ENCODE measurements around the gene QARS1.

QARS1 gene

GRCh38 chr3:49104427-49105291, at the start of gene QARS1:
Gene QARS1 (minus strand): TSS chr3:49104757. CDS start chr3:49104733, 24 bp downstream.
- FAIRE-seq, result peak; percentile 87

- FAIRE-seq, result no peak
Observed at GRCh38 chr3:49153349-49153912, 48.9 kb upstream of the QARS1 start.

GRCh38 chr3:49151610-49152009, 47.1 kb upstream of the QARS1 start:
- FAIRE-seq, result no peak

DNA sequence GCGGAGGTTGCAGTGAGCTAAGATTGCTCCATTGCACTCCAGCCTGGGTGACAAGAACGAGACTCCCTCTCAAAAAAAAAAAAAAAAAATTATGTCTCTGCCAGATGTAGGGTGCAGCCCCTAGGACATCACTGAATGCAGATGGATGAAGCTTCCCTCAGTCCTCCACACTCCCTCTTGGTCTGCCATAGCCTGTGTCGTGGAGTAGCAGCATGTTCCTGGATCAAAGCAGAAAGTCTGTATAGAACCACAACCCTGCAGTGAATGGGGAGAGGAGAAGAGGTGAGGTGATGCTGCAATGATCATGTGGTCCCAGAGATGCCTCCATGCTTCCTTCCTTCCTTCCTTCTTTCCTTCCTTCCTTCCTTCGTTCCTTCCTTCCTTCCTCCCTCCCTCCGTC, 43.6 kb upstream of the QARS1 start:
- FAIRE-seq, result no peak

- FAIRE-seq, result no peak
Observed at GRCh38 chr3:49140080-49140479, 35.5 kb upstream of the QARS1 start.

DNA sequence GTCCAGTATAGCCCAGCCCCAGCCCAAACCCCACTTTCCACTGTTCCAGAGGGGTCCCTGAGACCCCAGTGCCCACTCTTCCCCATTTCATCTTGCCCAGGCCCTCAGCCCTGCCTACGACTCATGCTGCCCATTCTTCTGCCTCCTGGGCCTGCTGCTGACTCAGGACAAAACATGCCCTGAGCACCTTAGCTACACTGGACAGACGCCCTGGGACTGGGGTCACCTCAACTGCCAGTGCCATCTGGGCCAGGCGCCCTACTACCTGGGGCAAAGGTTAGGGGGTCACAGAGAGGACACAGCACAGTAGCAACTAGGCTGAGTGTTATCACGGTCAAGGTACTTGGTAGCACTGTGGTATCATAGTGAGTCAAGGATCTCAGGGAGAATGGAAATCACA, 30.9 kb upstream of the QARS1 start:
- no peak for FAIRE-seq

DNA sequence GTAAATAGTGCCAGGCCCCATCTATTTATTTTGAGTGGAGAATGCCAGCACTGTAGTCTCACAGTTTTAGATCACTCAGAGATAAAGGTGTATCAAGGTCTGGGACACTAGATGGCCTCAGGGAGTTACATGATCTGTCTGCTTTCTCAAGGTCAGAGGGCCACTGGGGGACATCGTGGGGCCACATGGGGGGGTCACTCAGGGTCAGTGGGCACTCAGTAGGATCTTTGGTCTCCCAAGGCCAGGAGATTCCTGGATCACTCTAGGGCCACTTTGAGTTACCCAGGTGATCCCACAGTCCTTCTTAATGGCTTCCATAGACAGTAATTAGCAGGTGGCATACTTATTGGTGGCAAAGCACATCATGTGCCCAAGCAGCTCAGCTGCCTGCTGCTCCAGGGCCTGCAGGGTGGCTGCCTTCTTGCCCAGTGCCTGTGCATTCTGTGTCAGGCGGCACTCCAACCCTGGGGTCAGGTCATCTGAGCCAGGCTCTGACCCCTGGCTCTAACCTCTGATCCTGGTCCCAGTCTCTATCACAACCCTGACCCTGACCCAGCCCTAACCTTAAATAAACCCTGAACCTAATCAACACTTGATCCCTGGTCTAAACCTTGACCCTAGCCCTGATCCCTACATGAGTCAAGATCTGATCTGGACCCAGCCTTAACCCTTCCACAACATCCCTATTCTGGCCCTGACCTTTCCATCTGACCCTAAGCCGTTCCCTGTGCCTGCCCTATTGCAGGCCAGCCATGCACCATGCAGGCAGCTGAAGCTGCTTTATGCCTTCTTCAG, 30.1 kb upstream of the QARS1 start:
- no peak for FAIRE-seq

DNA sequence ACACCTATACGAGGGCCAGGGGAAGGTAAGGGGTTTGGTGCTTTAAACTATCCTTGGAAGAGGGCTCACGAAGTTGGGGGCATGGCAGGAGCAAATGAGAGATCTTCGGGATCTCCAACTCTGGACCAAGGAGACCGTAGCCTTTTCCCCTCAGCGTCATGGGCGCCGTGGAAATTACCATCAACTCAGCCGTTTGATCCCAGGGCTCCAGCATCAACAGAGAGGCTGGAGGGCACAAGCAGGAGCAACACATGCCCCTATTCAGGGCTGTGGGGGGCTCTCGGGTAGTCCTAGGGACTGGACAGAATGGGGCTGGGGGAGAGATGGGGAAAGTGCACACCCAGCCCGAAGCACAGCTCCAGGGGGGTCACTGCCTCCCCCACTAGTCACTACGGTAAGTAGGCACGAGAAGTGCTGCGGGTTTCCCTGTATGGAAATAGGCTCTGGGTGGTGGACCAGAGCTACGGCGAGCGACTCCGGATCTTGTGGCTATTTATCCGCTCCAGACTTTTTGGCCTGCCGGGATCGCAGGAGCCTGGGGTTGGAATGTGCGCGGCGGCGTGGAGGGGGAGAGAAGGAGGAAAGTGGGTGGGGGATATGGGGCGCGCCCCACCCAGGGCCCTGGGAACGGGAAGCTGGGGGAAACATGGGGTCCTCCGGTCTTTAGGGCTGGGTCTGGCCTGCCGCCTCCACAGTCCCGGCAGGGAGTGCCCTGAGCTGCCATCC, 28.8 kb upstream of the QARS1 start:
- no peak for FAIRE-seq

- FAIRE-seq, result no peak
Observed at GRCh38 chr3:49132437-49133225, 28.1 kb upstream of the QARS1 start, which contains the start of gene LAMB2. Gene LAMB2 (minus strand): TSS chr3:49133050. CDS start chr3:49132867, 183 bp downstream.

GRCh38 chr3:49132073-49132436, 27.5 kb upstream of the QARS1 start:
- FAIRE-seq, result no peak

GRCh38 chr3:49131576-49131975, 27.0 kb upstream of the QARS1 start:
- FAIRE-seq, result no peak

GRCh38 chr3:49131040-49131439, 26.5 kb upstream of the QARS1 start:
- no peak for FAIRE-seq

- FAIRE-seq, result no peak
Observed at GRCh38 chr3:49124991-49125670, 20.6 kb upstream of the QARS1 start.

GRCh38 chr3:49124203-49124602, 19.6 kb upstream of the QARS1 start:
- no peak for FAIRE-seq

- no peak for FAIRE-seq
Observed at GRCh38 chr3:49123687-49124086, 19.1 kb upstream of the QARS1 start.

GRCh38 chr3:49122886-49123545, 18.5 kb upstream of the QARS1 start:
- no peak for FAIRE-seq

- no peak for FAIRE-seq
Observed at GRCh38 chr3:49122451-49122850, 17.9 kb upstream of the QARS1 start.

DNA sequence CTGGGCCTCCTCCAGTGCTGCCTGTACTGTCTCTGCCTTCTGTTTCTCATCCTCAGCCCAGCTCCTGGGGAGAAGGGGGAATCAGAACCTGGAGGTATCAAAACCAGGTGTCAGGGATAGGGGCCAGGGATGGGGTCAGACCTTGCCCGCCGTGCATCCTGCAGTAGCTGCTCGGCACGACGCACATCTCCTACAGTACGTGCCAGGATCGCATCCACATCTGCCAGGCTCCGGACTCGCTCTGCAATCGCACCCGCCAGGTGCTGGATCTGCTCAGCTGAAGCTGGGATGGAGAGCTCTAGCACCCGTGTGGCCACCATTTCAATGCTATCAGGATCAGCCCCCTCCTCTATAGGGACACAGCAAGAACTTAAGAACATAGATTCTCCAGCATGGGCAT, 17.5 kb upstream of the QARS1 start:
- no peak for FAIRE-seq

- FAIRE-seq, result no peak
Observed at GRCh38 chr3:49121132-49121736, 16.7 kb upstream of the QARS1 start.

GRCh38 chr3:49120438-49121131, 16.0 kb upstream of the QARS1 start, which contains the start of gene USP19:
Gene USP19 (minus strand): TSS chr3:49120823. CDS start chr3:49119145, 1,678 bp downstream.
- peak; percentile 32 for FAIRE-seq

Measured in TTC549 (cell line).